HG02840 (cell line): Measurements from ENCODE around the gene ANKRD16.
A peak's percentile ranks its signal among the peaks of the same experiment; 100 is the strongest.
"Not testable (repeated sequence)": the region's sequence is repeated elsewhere in the genome, so short reads cannot be mapped to it uniquely, and the experiment has no call there.

Source experiments
- ATAC-seq: cut with Tn5 transposase; IDR thresholded peaks from one replicate; pipeline ENCODE4 v1.9.1; 2021; ENCODE audit warnings: mild to moderate bottlenecking, moderate library complexity, moderate number of reproducible peaks; ENCODE audit not compliant: unreplicated experiment, low FRiP score

Gene ANKRD16

DNA sequence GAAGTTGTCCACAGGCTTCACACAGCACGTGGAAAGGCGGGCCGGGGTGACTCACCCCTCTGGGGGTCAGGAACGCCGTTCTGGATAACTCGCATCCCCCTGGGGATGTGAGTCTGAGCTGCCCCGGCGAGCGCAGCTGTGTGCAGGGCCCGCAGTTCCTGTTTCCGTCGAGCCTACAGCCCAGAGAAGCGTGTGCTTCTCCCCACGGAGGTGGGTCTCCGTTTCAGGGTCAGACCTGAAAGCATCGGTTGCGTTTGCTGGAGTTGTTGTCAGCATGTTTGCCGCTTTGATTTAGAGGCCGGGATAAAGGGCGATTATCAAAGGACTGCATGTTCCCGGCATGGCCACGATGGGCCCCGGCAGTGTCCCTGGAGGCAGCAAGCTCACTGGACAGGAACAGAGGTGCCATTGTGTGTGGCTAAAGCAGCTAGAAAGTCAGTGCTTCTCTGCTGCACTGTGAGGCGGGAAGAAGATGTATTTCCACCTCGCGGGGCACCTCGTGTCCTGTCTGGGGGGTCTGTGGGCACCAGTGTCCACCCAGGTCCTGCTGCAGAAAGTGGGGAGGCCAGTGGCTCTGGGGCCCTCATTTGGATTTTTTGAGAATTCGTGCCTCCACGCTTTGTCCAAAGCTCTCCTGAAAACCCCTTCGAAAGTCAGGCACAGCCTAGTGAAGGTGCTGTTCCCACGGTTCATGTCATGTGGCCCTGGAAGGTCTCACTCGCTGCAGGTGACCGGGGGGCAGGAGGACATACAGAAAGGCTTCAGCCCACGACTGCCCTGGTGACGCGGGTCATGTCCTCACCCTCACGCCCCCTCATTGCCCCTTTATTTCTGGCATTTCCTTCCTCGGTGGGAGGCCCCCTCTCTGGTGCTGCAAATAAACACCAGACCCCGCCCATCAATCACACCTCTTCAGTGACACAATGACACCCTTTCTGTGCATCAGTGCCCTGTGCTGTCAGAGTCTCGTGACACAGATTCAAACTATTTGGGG is 49.1 kb downstream of the ANKRD16 start:
- peak; percentile 68 for ATAC-seq

DNA sequence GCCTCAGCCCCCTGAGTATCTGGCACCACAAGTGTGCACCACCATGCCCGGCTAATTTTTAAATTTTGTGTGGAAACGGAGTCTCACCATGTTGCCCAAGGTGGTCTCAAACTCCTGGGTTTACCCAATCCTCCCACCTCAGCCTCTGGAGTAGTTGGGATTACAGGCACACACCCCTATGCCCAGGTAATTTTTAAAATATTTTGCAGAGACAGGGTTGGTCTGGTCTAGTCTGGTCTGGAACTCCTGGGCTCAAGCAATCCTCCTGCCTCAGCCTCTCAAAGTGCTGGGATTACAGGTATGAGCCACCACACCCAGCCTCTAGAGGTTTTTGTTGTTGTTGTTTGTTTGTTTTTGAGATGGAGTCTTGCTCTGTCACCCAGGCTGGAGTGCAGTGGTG is 53.5 kb downstream of the ANKRD16 start:
- ATAC-seq = not testable (repeated sequence)

GRCh38 chr10:5835446-5836095 is 54.1 kb downstream of the ANKRD16 start:
- no peak for ATAC-seq

DNA sequence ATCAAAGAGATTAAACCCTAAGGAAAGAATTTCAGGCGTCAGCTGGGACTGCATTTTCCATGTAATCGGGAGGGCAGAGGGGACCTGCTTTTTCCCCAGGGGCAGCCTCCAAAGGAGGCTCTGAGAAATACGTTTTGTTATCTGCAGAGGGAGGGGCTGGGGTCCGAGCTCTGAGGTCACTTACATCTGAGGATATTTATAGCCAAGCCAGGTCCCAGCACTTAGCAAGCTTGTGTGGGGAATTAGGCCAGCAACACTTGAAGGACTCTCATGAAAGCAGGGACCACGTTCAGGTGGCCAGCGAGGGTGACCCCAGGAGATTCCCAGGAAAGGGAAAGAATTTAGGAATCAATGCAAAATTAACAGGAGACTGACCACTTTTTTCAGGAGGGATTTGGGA is 55.9 kb downstream of the ANKRD16 start:
- ATAC-seq = no peak

- no peak for ATAC-seq
Observed at GRCh38 chr10:5832946-5833345, 56.7 kb downstream of the ANKRD16 start.

GRCh38 chr10:5831446-5831782 is 58.3 kb downstream of the ANKRD16 start:
- ATAC-seq = no peak

DNA sequence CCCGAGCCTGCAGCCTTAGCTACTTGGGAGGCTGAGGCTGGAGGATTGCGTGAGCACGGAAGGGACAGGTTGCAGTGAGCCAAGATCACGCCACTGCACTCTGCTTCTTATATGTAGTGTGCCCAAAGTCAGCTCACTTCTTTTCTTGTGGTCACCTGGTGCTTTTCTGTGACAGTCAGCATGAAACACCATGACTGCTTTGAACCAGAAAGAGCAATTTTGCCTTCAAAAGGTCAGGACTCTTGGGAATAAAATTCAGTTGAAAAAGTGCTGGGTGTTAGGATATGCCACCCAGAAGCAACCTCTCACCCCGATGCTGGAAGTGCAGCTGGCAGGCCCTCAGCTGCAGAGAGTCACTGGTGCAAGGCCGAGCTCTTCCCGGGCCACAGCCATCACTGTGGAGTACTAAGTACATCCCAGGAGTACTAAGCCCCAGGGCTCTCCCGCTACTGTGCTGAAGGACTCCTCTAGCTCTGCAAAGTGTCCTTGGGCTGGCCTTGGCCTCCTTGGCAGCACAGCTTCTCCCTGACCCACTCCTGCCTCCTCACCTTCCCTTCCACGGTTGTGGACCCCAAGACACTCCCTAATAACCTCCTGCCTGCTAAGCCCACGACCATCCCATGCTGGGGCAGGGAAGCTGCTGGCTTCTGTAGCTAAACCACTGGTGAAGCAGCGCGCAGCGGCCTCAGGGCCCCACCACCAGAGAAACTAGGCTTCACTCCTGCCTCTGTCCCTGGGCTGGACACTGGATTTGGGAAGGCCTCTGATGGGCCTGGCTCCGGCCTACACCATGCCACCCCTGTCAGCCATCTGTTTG is 58.9 kb downstream of the ANKRD16 start:
- no peak for ATAC-seq

- no peak for ATAC-seq
Observed at GRCh38 chr10:5829267-5829666, 60.4 kb downstream of the ANKRD16 start.

DNA sequence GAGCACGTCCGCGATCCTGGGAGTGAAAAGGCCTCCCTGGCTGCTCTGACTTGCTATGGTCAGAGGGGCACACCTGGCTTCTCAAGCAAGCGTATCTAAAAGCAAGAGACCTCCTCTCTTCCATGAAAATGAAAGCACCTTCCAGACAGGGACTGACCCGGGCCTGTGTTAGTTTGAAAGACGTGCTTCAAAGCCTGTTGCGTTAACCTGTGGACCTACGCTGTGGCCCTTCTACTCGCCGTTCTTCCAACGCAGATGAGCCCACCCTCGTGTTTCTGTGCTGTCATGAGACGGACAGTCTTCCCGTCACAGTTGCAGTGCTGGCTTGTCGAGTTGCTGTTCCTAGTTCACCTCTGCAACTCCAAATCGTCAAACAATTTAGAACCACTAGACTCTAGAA is 61.0 kb downstream of the ANKRD16 start:
- no peak for ATAC-seq

- ATAC-seq = no peak
Observed at GRCh38 chr10:5827841-5828240, 61.9 kb downstream of the ANKRD16 start.

DNA sequence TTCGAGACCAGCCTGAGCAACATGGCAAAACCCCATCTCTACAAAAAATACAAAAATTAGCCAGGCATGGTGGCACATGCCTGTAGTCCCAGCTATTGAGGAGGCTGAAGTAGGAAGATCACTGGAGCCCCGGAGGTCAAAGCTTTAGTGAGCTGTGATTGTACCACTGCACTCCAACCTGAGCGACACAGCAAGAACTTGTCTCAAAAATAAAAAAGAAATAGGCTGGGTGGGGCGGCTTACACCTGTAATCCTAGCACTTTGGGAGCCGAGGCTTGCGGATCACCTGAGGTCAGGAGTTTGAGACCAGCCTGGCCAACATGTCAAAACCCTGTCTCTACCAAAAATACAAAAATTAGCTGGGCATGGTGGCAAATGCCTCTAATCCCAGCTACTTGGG is 63.2 kb downstream of the ANKRD16 start:
- ATAC-seq = not testable (repeated sequence)

DNA sequence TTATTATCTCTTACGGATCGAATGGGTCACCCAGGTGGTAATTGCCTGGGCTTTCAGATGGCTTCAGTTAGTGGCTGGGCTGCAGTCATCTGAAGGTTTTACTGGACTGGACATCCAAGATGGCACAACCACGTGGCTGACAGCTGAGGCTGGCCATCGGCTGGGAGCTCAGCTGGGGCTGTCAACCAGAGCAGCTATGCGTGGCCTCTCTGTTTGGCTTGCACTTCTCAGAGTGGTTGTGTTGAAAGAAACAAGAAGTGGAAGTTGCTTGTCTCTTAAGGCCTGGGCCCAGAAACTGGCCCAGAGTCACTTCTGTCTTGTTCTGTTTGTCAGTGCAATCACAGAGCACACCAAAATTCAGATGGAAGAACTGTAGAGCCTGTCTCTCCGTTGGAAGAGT is 70.8 kb downstream of the ANKRD16 start:
- no peak for ATAC-seq

DNA sequence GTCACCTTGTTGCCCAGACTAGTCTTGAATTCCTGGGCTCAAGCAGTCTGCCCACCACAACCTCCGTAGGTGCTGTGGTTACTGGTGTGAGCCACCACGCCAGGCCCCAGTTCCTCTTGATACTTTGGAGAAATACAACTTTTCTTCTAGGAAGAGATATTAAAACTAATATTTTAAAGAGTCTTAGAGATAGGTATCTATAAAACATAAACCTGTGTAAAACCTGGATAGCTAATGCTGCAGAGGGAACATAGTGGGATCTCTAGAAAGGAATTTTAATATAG is 71.7 kb downstream of the ANKRD16 start:
- ATAC-seq = no peak

DNA sequence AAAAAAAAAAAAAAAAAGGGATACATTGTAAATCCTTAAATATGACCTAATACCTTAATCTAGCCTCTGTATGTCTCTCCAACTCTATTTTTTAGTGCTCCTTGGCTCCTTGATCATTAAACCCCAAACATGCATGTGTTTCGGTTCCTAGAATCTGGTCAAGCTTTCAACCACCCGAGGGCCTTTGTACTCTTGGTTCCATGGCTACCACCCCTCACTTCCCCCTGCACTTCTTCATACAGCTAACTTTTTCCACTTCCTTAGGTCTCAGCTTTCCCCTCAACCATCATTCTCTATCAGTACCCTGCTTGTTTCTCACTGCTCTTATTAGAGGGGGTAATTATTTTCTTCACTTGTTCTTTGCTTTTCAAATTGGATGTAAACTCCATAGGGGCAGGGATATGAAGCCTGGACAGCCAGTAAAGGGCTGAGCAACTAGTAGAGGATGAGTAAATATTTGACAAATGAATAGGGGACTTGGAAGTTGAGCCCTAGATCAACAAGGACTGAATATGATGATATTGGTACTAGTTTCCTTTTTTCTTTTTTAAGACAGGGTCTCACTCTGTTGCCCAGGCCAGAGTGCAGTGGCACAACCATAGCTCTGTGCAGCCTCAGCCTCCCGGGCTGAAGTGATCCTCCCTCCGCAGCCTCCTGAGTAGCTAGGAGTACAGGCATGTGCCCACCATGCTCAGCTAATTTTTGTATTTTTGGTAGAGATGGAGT is 72.2 kb downstream of the ANKRD16 start:
- ATAC-seq = no peak

- no peak for ATAC-seq
Observed at GRCh38 chr10:5816170-5816569, 73.5 kb downstream of the ANKRD16 start.

GRCh38 chr10:5814110-5815107 is 75.3 kb downstream of the ANKRD16 start:
- ATAC-seq = no peak

DNA sequence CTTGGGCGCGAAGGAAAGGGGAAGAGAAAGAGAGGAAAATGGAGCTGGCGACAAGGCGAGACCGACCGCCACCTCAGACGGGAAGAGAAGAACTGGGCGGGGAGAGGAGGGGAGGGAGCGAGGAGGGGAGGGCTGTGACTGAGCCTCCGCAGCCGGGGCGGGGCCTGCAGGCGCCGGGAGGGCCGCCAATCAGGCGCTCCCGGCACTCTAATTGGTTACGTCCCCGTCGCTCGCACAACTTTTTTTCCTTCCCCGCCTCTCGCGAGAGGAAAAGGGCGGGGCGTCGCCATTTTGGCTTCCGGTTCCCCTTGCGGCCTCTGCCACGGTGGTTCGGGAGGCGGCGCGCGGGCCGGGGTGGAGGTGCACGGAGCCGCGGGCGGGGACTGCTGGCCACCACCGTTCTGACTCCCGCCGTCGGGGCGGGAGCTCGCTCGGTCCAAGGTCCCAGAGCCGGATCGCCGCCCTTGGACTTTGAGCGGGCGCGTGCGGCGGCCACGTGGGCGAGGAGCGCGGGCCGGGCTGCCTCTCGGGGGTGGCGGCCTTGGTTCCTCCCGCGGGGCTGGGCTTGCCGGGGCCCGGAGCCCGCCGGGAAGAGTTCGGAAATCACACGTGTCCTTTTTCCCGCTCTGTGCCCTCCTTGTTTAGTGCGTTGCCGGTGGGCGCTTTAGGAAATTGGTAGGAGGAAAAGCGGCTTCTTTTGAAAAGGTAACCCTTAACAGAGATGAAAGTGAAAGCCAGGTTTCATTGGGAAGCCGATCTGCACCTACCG is 76.2 kb downstream of the ANKRD16 start, which contains the start of gene GDI2:
Gene GDI2 (minus strand): TSS at position 94 of the 769 bp plus-strand sequence. CDS start 176 bp downstream, outside the sequence.
- peak; percentile 76 for ATAC-seq

DNA sequence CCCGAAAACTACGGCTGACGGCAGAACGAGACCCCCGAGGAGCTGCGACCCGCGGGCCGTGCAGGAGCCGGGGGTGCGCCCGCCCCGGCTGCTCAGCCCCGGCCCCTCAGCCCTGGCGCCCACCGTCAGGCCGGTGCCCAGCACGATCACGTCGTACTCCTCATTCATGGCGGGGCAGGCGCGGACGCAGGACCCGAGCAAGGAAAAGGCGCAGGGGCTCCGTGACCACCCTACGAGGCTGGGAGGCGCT is 76.7 kb downstream of the ANKRD16 start:
- peak; percentile 39 for ATAC-seq
